WTC11 (cell line): Measurements from ENCODE around the gene FRMD4A. TPM values are rescaled to one million over a fixed set of nuclear protein-coding genes. Genes with fewer than 3 reads are reported as not detected.

Experiments
- ATAC-seq: fragments of 200-7000 bp; cut with Tn5 transposase; 2 replicates; pipeline ENCODE4 v1.10.0; 2021; ENCODE audit warnings: mild to moderate bottlenecking, moderate library complexity
- CTCF ChIA-PET: fragments of 300-600 bp; sonication (Branson Sonifier 250); formaldehyde crosslinking; loops from one replicate; lab custom pipeline; 2021; ENCODE audit warnings: antibody characterized with exemption; lab: Charles Lee
- POLR2A ChIA-PET: fragments of 350-600 bp; sonication (Branson Sonifier 250); formaldehyde crosslinking; loops from one replicate; lab custom pipeline; 2021; ENCODE audit warnings: antibody characterized with exemption; lab: Charles Lee
- DNase-seq: peaks from one replicate; pipeline ENCODE4 v3.0.0; 2021; ENCODE audit warnings: low spot score
- H3K27ac Mint-ChIP-seq: 2 replicates; pipeline ENCODE4 v1.8.0; 2021; ENCODE audit warnings: mixed read lengths
- H3K27me3 Mint-ChIP-seq: 2 replicates; pipeline ENCODE4 v1.8.0; 2021; ENCODE audit warnings: low read depth, mild to moderate bottlenecking, moderate library complexity, mixed read lengths
- H3K36me3 Mint-ChIP-seq: 2 replicates; pipeline ENCODE4 v1.8.0; 2021; ENCODE audit warnings: mixed read lengths
- H3K4me1 Mint-ChIP-seq: 2 replicates; pipeline ENCODE4 v1.8.0; 2022; ENCODE audit warnings: mixed read lengths
- H3K4me3 Mint-ChIP-seq: 2 replicates; pipeline ENCODE4 v1.8.0; 2021; ENCODE audit warnings: mild to moderate bottlenecking, moderate library complexity, mixed read lengths
- H3K9me3 Mint-ChIP-seq: 2 replicates; pipeline ENCODE4 v1.8.0; 2021; ENCODE audit warnings: mixed read lengths
- GRHL2 ChIP-seq: fragments of 250-450 bp; sonication (Bioruptor Pico); IDR thresholded peaks from 2 replicates; pipeline ENCODE4 v1.8.0; 2022; ENCODE audit warnings: mild to moderate bottlenecking, moderate library complexity; ENCODE audit not compliant: insufficient replicate concordance, severe bottlenecking
- IRF2 ChIP-seq: sonication (generic); formaldehyde crosslinking; IDR thresholded peaks from 2 replicates; pipeline ENCODE4 v1.8.0; 2022; ENCODE audit warnings: low read depth, missing genetic modification reagents, borderline replicate concordance
- JUN ChIP-seq: sonication (generic); formaldehyde crosslinking; IDR thresholded peaks from 2 replicates; pipeline ENCODE4 v1.8.0; 2023; ENCODE audit warnings: mild to moderate bottlenecking, missing genetic modification reagents
- KAT7 ChIP-seq: sonication (generic); formaldehyde crosslinking; IDR thresholded peaks from 2 replicates; pipeline ENCODE4 v1.8.1; 2023; ENCODE audit warnings: missing genetic modification reagents, mild to moderate bottlenecking, borderline replicate concordance
- MYBL2 ChIP-seq: sonication (generic); formaldehyde crosslinking; IDR thresholded peaks from 2 replicates; pipeline ENCODE4 v1.8.1; 2023; ENCODE audit warnings: mild to moderate bottlenecking, moderate library complexity, missing genetic modification reagents
- NFE2L1 ChIP-seq: sonication (generic); formaldehyde crosslinking; IDR thresholded peaks from 2 replicates; pipeline ENCODE4 v1.8.1; 2023; ENCODE audit warnings: missing genetic modification reagents
- RORB ChIP-seq: fragments of 250-450 bp; sonication (Bioruptor Pico); IDR thresholded peaks from 2 replicates; pipeline ENCODE4 v1.9.0; 2021; ENCODE audit warnings: mild to moderate bottlenecking
- SP1 ChIP-seq: sonication (generic); formaldehyde crosslinking; conservative IDR thresholded peaks from 2 replicates; pipeline ENCODE4 v1.8.1; 2022; ENCODE audit warnings: missing genetic modification reagents
- TEAD1 ChIP-seq: sonication (generic); formaldehyde crosslinking; IDR thresholded peaks from 2 replicates; pipeline ENCODE4 v1.8.0; 2022; ENCODE audit warnings: mild to moderate bottlenecking, missing genetic modification reagents
- TP53 ChIP-seq: sonication (generic); formaldehyde crosslinking; IDR thresholded peaks from 2 replicates; pipeline ENCODE4 v1.8.1; 2023; ENCODE audit warnings: mild to moderate bottlenecking, missing genetic modification reagents
- ZNF138 ChIP-seq: sonication (generic); formaldehyde crosslinking; conservative IDR thresholded peaks from 2 replicates; pipeline ENCODE4 v1.8.1; 2022; ENCODE audit warnings: mild to moderate bottlenecking, moderate library complexity, missing genetic modification reagents
- ZNF219 ChIP-seq: sonication (generic); formaldehyde crosslinking; IDR thresholded peaks from 2 replicates; pipeline ENCODE4 v1.8.0; 2023; ENCODE audit warnings: missing genetic modification reagents, mild to moderate bottlenecking, borderline replicate concordance
- ZNF263 ChIP-seq: sonication (generic); formaldehyde crosslinking; IDR thresholded peaks from 2 replicates; pipeline ENCODE4 v1.8.1; 2022; ENCODE audit warnings: low read depth, mild to moderate bottlenecking, moderate library complexity, missing genetic modification reagents
- total RNA-seq: library from RNA; stranded (reverse); gene quantifications from 3 replicates; pipeline ENCODE4 v1.2.3, GENCODE V29; 2021
- TF ChIP-seq, protein P1 (sequence below): sonication (generic); formaldehyde crosslinking; IDR thresholded peaks from 2 replicates; pipeline ENCODE4 v1.8.0; 2022; ENCODE audit warnings: mild to moderate bottlenecking, missing genetic modification reagents
- TF ChIP-seq, protein P2 (sequence below): sonication (generic); formaldehyde crosslinking; IDR thresholded peaks from 2 replicates; pipeline ENCODE4 v1.8.1; 2023; ENCODE audit warnings: mild to moderate bottlenecking, missing genetic modification reagents, moderate library complexity
- TF ChIP-seq, protein P3 (sequence below): sonication (generic); formaldehyde crosslinking; conservative IDR thresholded peaks from 2 replicates; pipeline ENCODE4 v1.8.1; 2022; ENCODE audit warnings: mild to moderate bottlenecking, missing genetic modification reagents
- TF ChIP-seq, protein P4 (sequence below): sonication (generic); formaldehyde crosslinking; IDR thresholded peaks from 2 replicates; pipeline ENCODE4 v1.8.0; 2022; ENCODE audit warnings: missing genetic modification reagents
- TF ChIP-seq, protein P5 (sequence below): fragments of 250-450 bp; sonication (Bioruptor Pico); conservative IDR thresholded peaks from 2 replicates; pipeline ENCODE4 v1.9.0; 2021; ENCODE audit warnings: mild to moderate bottlenecking
- TF ChIP-seq, protein P6 (sequence below): sonication (generic); formaldehyde crosslinking; IDR thresholded peaks from 2 replicates; pipeline ENCODE4 v1.8.1; 2022; ENCODE audit warnings: mild to moderate bottlenecking, moderate library complexity, missing genetic modification reagents
- TF ChIP-seq, protein P7 (sequence below): fragments of 250-450 bp; sonication (Bioruptor Pico); IDR thresholded peaks from 2 replicates; pipeline ENCODE4 v1.9.0; 2021; ENCODE audit warnings: moderate library complexity, mild to moderate bottlenecking, inconsistent platforms, borderline replicate concordance
- TF ChIP-seq, protein P8 (sequence below): sonication (generic); formaldehyde crosslinking; IDR thresholded peaks from 2 replicates; pipeline ENCODE4 v1.8.1; 2022; ENCODE audit warnings: mild to moderate bottlenecking, missing genetic modification reagents, moderate library complexity, borderline replicate concordance

Gene FRMD4A
- total RNA-seq, 1 experiment from 2014 or later: 35.5 TPM

DNA sequence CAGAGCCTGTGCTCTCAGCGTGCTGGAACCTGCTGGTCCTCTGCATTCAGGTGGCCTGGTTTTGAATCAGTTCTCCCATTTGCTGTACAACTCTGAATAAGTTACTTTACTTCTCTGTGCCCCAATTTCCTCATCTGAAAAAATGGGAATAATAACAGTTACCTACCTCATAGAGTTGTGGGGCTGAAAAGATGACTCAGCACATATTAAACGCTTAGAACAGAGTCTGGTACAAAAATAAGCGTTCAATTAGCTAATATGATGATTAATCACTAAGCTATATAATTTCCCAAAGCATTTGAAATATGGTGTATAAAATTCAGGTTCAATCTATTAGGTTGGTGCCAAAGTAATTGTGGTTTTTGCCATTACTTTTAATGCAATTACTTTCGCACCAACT lies 484.8 kb downstream of the FRMD4A start (continued):
- TF ChIP-seq RORB (CRISPR knock-in tag) (no peak), ZNF263 (CRISPR knock-in tag) (no peak), SP1 (no peak), IRF2 (CRISPR knock-in tag) (no peak), JUN (no peak), NFE2L1 (CRISPR knock-in tag) (no peak), GRHL2 (CRISPR knock-in tag) (no peak)
- TF ChIP-seq, protein P1, sequence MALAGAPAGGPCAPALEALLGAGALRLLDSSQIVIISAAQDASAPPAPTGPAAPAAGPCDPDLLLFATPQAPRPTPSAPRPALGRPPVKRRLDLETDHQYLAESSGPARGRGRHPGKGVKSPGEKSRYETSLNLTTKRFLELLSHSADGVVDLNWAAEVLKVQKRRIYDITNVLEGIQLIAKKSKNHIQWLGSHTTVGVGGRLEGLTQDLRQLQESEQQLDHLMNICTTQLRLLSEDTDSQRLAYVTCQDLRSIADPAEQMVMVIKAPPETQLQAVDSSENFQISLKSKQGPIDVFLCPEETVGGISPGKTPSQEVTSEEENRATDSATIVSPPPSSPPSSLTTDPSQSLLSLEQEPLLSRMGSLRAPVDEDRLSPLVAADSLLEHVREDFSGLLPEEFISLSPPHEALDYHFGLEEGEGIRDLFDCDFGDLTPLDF (CRISPR knock-in tag): no peak

DNA sequence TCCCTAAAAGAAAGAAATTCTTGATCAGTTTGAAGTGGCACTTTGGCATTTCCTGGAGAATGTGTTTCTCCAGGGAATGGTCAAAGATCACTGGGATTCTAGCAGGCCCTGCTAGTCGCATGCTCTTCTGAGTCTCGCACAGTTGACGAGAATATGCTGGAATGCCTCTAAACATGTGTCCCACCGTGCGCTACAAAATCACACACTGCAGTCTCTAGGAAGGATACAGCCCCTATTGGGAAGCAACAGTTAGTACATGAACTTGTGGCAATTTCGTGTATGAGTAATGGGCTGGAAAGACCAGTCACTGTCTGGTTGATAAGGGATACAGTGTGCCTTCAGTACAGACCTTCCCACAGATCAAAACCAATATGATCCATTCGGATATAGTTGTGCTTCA lies 486.1 kb downstream of the FRMD4A start:
- H3K4me1 Mint-ChIP-seq: peaks cover 25% of the 10 kb centered on the region
- POLR2A ChIA-PET: no interaction called here
- TF ChIP-seq SP1 (no peak), TP53 (CRISPR knock-in tag) (no peak), TEAD1 (no peak)
- TF ChIP-seq, protein P2, sequence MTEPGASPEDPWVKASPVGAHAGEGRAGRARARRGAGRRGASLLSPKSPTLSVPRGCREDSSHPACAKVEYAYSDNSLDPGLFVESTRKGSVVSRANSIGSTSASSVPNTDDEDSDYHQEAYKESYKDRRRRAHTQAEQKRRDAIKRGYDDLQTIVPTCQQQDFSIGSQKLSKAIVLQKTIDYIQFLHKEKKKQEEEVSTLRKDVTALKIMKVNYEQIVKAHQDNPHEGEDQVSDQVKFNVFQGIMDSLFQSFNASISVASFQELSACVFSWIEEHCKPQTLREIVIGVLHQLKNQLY (CRISPR knock-in tag): no peak
- TF ChIP-seq, protein P3, sequence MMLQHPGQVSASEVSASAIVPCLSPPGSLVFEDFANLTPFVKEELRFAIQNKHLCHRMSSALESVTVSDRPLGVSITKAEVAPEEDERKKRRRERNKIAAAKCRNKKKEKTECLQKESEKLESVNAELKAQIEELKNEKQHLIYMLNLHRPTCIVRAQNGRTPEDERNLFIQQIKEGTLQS (CRISPR knock-in tag): no peak
- TF ChIP-seq, protein P4, sequence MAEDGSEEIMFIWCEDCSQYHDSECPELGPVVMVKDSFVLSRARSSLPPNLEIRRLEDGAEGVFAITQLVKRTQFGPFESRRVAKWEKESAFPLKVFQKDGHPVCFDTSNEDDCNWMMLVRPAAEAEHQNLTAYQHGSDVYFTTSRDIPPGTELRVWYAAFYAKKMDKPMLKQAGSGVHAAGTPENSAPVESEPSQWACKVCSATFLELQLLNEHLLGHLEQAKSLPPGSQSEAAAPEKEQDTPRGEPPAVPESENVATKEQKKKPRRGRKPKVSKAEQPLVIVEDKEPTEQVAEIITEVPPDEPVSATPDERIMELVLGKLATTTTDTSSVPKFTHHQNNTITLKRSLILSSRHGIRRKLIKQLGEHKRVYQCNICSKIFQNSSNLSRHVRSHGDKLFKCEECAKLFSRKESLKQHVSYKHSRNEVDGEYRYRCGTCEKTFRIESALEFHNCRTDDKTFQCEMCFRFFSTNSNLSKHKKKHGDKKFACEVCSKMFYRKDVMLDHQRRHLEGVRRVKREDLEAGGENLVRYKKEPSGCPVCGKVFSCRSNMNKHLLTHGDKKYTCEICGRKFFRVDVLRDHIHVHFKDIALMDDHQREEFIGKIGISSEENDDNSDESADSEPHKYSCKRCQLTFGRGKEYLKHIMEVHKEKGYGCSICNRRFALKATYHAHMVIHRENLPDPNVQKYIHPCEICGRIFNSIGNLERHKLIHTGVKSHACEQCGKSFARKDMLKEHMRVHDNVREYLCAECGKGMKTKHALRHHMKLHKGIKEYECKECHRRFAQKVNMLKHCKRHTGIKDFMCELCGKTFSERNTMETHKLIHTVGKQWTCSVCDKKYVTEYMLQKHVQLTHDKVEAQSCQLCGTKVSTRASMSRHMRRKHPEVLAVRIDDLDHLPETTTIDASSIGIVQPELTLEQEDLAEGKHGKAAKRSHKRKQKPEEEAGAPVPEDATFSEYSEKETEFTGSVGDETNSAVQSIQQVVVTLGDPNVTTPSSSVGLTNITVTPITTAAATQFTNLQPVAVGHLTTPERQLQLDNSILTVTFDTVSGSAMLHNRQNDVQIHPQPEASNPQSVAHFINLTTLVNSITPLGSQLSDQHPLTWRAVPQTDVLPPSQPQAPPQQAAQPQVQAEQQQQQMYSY (CRISPR knock-in tag): no peak
- TF ChIP-seq, protein P5, sequence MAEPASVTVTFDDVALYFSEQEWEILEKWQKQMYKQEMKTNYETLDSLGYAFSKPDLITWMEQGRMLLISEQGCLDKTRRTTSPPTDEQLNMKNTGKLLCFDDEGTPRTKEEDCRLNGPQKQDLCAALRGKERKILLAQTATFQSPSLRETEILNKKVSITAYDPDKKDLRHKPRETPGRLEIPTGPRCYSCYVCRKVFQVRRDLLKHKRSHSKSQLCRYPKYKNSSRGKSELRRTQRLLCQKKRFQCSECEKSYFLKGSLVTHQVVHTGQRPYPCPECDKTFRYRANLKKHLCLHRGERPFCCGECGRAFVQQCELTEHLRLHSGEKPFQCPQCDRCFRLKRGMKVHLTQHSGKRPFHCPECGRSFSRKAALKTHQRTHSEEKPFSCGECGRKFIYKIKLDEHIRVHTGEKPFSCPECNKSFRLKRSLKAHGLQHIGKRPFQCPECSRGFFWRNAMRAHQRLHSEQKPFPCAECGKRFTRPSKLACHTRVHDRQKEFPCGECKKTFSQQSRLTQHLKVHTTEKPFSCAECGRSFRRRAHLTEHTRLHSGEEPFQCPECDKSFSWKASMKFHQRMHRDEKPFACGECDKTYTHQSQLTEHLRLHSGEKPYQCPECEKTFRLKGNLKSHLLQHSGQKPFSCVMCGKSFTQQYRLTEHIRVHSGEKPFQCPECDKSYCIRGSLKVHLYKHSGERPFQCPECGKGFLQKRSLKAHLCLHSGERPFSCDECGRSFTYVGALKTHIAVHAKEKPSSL (CRISPR knock-in tag): no peak
- TF ChIP-seq, all 79 proteins: peak for 0
- ATAC-seq (no peak), DNase-seq (no peak)
- CTCF ChIA-PET: no interaction called here
- no peak overlapping the region for H3K27ac Mint-ChIP-seq
- H3K9me3 Mint-ChIP-seq: peaks cover 21% of the 10 kb centered on the region
- H3K36me3 Mint-ChIP-seq: peaks cover 24% of the 10 kb centered on the region
- no peak overlapping the region for H3K4me3 Mint-ChIP-seq
- H3K27me3 Mint-ChIP-seq: no peaks in the 10 kb centered on the region

DNA sequence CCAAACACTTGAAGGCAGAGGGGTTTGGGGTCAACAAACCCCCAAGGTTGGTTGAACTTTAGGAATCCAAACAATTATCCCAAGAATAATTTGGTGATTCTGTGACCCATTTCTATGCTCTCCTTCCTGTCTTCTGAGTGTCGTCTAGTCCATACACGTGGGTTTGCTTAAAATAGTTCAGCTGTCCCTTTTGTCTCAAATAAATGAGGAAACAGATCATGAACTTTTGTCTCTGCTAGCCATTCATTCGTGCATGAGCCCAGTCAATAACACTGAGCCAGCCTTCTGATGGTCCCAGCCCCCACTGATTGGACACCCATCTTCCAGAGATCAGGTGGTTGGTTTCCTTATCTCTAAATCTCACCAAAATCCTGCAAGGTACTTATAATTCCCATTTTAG lies 488.6 kb downstream of the FRMD4A start:
- H3K36me3 Mint-ChIP-seq: peaks cover 24% of the 10 kb centered on the region
- no peak for ATAC-seq

More for the DNA sequence above, 488.6 kb downstream of the FRMD4A start:
- Mint-ChIP-seq H3K4me3 (no peak overlapping the region), H3K27ac (no peak overlapping the region), H3K9me3 (peaks cover 21% of the 10 kb centered on the region), H3K4me1 (peaks cover 7% of the 10 kb centered on the region), H3K27me3 (no peaks in the 10 kb centered on the region)
- no peak for DNase-seq
- TF ChIP-seq, protein P6, sequence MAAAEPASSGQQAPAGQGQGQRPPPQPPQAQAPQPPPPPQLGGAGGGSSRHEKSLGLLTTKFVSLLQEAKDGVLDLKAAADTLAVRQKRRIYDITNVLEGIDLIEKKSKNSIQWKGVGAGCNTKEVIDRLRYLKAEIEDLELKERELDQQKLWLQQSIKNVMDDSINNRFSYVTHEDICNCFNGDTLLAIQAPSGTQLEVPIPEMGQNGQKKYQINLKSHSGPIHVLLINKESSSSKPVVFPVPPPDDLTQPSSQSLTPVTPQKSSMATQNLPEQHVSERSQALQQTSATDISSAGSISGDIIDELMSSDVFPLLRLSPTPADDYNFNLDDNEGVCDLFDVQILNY (CRISPR knock-in tag): no peak
- TF ChIP-seq ZNF219 (CRISPR knock-in tag) (no peak), MYBL2 (CRISPR knock-in tag) (no peak), KAT7 (CRISPR knock-in tag) (no peak), ZNF138 (CRISPR knock-in tag) (no peak)
- TF ChIP-seq, protein P7, sequence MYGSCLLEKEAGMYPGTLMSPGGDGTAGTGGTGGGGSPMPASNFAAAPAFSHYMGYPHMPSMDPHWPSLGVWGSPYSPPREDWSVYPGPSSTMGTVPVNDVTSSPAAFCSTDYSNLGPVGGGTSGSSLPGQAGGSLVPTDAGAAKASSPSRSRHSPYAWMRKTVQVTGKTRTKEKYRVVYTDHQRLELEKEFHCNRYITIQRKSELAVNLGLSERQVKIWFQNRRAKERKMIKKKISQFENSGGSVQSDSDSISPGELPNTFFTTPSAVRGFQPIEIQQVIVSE (CRISPR knock-in tag): no peak
- TF ChIP-seq, protein P8, sequence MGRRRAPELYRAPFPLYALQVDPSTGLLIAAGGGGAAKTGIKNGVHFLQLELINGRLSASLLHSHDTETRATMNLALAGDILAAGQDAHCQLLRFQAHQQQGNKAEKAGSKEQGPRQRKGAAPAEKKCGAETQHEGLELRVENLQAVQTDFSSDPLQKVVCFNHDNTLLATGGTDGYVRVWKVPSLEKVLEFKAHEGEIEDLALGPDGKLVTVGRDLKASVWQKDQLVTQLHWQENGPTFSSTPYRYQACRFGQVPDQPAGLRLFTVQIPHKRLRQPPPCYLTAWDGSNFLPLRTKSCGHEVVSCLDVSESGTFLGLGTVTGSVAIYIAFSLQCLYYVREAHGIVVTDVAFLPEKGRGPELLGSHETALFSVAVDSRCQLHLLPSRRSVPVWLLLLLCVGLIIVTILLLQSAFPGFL (CRISPR knock-in tag): no peak
- ChIA-PET CTCF (no interaction called here), POLR2A (no interaction called here)
